ENCODE results near the gene CISTR.

GRCh38 chr12:53719649-53720048 is 32.1 kb downstream of the CISTR start:
- TF ChIP-seq CTCF (IDR thresholded peaks at IDR 0.05) (no peak), POLR2A (IDR thresholded peaks at IDR 0.05) (no peak)
